Glutamatergic neuron (in vitro differentiated cells): ENCODE data around the gene LPIN3. TPM values are rescaled to one million over a fixed set of nuclear protein-coding genes. Genes with fewer than 3 reads are reported as not detected.

Experiments
- DNase-seq: peaks from one replicate; pipeline ENCODE4 v3.0.0; 2022
- H3K27ac Mint-ChIP-seq: one replicate; pipeline ENCODE4 v1.8.0; 2020; ENCODE audit warnings: mild to moderate bottlenecking, mixed read lengths, inconsistent platforms; ENCODE audit not compliant: unreplicated experiment
- H3K27me3 Mint-ChIP-seq: one replicate; pipeline ENCODE4 v1.8.0; 2020; ENCODE audit warnings: mild to moderate bottlenecking, moderate library complexity, mixed read lengths, inconsistent platforms; ENCODE audit not compliant: unreplicated experiment
- H3K36me3 Mint-ChIP-seq: one replicate; pipeline ENCODE4 v1.8.0; 2020; ENCODE audit warnings: mild to moderate bottlenecking, mixed read lengths, inconsistent platforms; ENCODE audit not compliant: unreplicated experiment
- H3K4me1 Mint-ChIP-seq: one replicate; pipeline ENCODE4 v1.8.0; 2020; ENCODE audit warnings: mild to moderate bottlenecking, low read depth, mixed read lengths, inconsistent platforms; ENCODE audit not compliant: unreplicated experiment
- H3K4me3 Mint-ChIP-seq: one replicate; pipeline ENCODE4 v1.8.0; 2020; ENCODE audit warnings: mild to moderate bottlenecking, mixed read lengths, inconsistent platforms; ENCODE audit not compliant: unreplicated experiment
- H3K9me3 Mint-ChIP-seq: one replicate; pipeline ENCODE4 v1.8.0; 2020; ENCODE audit warnings: mild to moderate bottlenecking, moderate library complexity, mixed read lengths, inconsistent platforms; ENCODE audit not compliant: unreplicated experiment
- total RNA-seq: library from RNA; stranded (reverse); fragmentation: NEBNext Ultra II Directional; extraction: Animal tissue kit (Norgen Biotek cat#: 25700); gene quantifications from one replicate; pipeline ENCODE4 v1.2.1, GENCODE V29; 2021; ENCODE audit not compliant: unreplicated experiment
- TF ChIP-seq, protein P1 (sequence below): fragments of 200-600 bp; sonication (generic); IDR thresholded peaks from one replicate; pipeline ENCODE4 v1.5.0; 2021; ENCODE audit not compliant: partially characterized antibody, unreplicated experiment

The LPIN3 gene
- total RNA-seq, 1 donor from 2014 or later: 5.9 TPM

DNA sequence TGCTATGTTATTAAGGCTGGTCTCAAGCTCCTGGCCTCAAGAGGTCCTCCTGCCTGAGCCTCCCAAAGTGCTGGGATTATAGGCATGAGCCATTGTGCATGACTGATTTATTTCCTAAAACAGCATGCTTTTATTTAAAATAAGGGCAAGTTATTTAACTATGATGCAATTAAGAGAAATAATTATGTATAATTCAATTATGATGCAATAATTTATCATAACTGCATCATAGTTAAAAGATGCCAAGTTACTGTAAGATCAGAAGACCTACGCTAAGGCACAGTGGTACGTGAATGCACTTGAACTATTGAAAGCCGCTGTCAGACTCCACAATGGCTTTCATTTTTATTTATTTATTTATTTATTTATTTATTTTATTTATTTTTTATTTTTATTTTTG lies 50.3 kb downstream of the LPIN3 start:
- no peaks in the 10 kb centered on the region for H3K27me3 Mint-ChIP-seq
- peaks cover 4% of the 10 kb centered on the region for H3K9me3 Mint-ChIP-seq
- no peaks in the 10 kb centered on the region for H3K36me3 Mint-ChIP-seq
- peaks cover 10% of the 10 kb centered on the region for H3K4me1 Mint-ChIP-seq
- TF ChIP-seq, protein P1, sequence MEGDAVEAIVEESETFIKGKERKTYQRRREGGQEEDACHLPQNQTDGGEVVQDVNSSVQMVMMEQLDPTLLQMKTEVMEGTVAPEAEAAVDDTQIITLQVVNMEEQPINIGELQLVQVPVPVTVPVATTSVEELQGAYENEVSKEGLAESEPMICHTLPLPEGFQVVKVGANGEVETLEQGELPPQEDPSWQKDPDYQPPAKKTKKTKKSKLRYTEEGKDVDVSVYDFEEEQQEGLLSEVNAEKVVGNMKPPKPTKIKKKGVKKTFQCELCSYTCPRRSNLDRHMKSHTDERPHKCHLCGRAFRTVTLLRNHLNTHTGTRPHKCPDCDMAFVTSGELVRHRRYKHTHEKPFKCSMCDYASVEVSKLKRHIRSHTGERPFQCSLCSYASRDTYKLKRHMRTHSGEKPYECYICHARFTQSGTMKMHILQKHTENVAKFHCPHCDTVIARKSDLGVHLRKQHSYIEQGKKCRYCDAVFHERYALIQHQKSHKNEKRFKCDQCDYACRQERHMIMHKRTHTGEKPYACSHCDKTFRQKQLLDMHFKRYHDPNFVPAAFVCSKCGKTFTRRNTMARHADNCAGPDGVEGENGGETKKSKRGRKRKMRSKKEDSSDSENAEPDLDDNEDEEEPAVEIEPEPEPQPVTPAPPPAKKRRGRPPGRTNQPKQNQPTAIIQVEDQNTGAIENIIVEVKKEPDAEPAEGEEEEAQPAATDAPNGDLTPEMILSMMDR: no peak
- DNase-seq: no peak
- H3K27ac Mint-ChIP-seq: no peak overlapping the region
- no peak overlapping the region for H3K4me3 Mint-ChIP-seq

DNA sequence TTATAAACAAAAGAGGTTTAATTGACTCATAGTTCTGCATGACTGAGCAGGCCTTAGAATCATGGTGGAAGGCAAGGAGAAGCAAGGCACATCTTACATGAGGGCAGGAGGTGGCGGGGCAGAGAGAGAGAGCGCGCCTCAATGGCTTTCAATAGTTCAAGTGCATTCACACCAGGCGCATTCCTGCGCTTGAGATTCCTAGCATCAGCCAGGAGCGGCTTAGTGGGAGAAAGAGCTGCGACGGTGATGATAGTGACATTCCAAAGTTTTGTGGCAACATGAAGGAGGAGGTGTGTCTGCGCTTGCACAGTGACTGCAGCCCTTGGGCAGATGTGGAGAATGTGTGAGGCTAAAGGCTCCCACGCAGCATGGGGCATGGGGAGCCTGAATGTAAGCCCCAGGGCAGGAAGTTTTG lies 51.0 kb downstream of the LPIN3 start:
- no peak overlapping the region for H3K27ac Mint-ChIP-seq
- peaks cover 11% of the 10 kb centered on the region for H3K4me1 Mint-ChIP-seq
- peaks cover 4% of the 10 kb centered on the region for H3K27me3 Mint-ChIP-seq
- no peak for DNase-seq
- no peak overlapping the region for H3K4me3 Mint-ChIP-seq
- peaks cover 2% of the 10 kb centered on the region for H3K9me3 Mint-ChIP-seq
- no peaks in the 10 kb centered on the region for H3K36me3 Mint-ChIP-seq
- TF ChIP-seq, protein P1: no peak

DNA sequence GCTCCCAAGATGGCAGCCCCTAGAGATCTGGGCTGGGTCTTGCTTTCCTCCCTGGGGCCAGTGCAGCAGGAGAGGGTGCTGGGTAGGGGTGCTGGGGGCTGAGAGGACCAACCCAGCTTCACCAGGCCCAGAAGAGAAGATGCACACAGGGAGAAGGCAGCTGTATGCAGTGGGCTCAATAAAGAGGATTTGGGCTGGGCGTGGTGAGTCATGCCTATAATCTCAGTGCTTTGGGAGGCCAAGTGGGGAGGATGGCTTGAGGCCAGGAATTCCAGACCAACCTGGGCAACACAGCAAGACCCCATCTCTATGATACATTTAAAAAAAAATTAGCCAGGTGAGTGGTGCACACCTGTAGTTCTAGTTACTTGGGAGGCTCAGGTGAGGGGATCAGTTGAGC lies 51.7 kb downstream of the LPIN3 start:
- Mint-ChIP-seq H3K36me3 (no peaks in the 10 kb centered on the region), H3K4me1 (peaks cover 11% of the 10 kb centered on the region), H3K27me3 (peaks cover 4% of the 10 kb centered on the region), H3K27ac (no peak overlapping the region), H3K4me3 (no peak overlapping the region), H3K9me3 (peaks cover 2% of the 10 kb centered on the region)
- DNase-seq: no peak
- TF ChIP-seq, protein P1: no peak

DNA sequence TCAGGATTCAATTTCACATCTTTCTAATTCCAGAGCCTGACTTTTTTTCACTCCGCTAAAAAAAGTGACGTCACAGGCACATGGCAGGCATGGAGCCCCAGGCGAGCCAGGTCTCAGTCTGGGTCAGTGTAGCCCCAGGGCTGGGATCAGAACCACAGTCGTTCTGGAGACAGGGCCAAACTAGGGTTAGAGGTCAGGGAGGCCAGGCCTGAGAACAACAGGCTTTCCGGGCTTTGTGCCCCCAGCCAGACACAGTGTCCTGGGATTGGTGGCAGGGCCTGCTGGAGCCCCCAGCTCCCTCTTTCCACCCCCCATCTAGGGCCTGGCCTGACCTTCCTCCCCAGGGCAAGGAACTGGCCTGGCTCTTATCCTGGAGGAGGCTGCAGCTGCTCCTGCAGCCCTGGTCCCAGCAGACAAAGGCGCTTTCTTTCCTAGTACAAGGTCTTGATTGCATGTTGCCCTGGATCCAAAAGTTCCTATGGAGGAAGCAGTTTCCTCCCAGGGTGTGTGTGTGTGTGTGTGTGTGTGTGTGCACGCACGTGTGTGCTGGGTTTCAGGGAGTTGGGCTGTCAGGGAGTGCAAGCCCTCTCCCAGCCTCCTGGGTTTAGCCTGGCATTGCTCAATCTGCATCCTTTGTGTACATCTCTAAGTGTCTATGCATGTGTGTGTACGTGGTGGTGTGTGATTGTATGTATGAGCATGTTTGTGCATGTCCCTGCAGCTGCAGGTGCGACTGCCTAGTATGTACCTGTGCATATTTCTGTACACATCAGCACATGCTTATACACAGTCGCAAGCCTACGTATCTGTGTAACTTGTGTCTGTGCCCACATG lies 52.5 kb downstream of the LPIN3 start:
- H3K27ac Mint-ChIP-seq: no peak overlapping the region
- DNase-seq: no peak
- peaks cover 2% of the 10 kb centered on the region for H3K9me3 Mint-ChIP-seq
- TF ChIP-seq, protein P1: no peak
- peaks cover 11% of the 10 kb centered on the region for H3K4me1 Mint-ChIP-seq
- no peak overlapping the region for H3K4me3 Mint-ChIP-seq
- H3K27me3 Mint-ChIP-seq: peaks cover 4% of the 10 kb centered on the region
- no peaks in the 10 kb centered on the region for H3K36me3 Mint-ChIP-seq

DNA sequence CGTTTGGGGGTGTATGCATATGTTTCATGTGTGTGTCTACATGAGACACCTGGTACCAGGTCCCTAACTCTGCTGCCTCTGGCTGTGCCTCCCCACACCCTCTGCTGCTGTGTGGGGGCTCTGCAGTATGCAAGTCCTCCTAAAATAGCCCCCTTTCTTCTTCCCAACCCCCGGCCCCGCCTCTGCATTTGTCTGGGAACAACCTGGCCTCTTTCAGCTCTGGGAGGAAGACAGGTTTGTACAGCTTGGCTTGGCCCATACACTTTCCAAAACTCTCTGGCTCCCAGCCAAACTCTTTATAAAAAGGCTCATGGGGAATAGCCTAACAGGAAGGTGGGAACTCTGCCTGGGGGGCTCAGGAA lies 53.1 kb downstream of the LPIN3 start:
- Mint-ChIP-seq H3K27me3 (peaks cover 4% of the 10 kb centered on the region), H3K4me1 (peaks cover 11% of the 10 kb centered on the region), H3K27ac (no peak overlapping the region), H3K9me3 (peaks cover 2% of the 10 kb centered on the region), H3K4me3 (no peak overlapping the region), H3K36me3 (no peaks in the 10 kb centered on the region)
- DNase-seq: no peak
- TF ChIP-seq, protein P1: no peak
